ENCODE measurements around the gene CC2D1A. TPM values are rescaled to one million over a fixed set of nuclear protein-coding genes. Genes with fewer than 3 reads are reported as not detected.

Gene CC2D1A
- total RNA-seq: 19.2 TPM

DNA sequence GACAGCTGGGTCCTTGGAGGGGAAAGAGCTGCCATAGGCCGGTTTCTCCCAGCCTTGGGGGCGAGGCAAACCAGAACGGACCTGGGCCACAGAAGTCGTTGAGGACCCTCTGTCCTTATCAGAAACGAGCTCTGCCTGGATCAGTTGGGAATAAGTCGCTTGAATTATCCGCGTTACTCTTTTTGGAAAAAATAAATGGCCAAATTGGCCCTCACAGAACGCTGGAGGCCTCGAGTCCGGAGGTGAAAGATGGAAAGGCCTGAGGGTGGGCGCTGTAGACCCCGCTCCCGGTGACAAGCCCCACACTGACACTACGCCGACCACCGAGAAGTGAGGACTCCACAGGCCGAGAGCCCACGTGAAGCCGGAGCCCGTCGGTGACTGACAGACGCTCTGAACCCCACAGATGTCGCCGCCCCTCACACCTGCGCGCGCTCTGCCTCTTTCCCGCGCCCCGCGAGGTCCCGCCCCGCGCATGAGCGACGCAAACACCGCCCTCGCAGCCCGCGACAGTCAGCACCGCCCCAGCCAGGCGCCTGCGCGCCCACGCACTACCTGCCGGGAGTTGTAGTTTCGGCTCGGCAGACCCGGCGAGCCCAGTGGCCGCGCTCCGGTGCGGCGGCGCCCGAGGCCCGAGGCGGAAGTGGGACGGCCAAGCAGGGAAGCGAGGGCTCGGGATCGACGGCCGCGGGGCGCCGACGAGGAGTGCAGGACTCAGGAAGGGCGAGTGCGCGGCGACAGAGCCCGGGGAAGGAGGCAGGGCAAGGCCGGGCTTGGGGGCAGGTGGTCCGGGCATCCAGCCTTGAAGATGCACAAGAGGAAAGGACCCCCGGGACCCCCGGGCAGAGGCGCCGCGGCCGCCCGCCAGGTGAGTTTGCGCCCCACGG, at the start of gene CC2D1A, which contains the start of gene BRME1:
Gene CC2D1A, plus strand, starts transcription at position 568 of the 887 bp plus-strand sequence. Its CDS starts 241 bp downstream, at position 809.
Gene BRME1, minus strand, starts transcription at position 484 of the 887 bp plus-strand sequence. CDS start 1,225 bp downstream, outside the sequence.

GRCh38 chr19:13876834-13877233, 29.2 kb upstream of the CC2D1A start, which contains the start of gene NANOS3:
Gene NANOS3, plus strand, starts transcription at chr19:13877134. Its CDS starts 115 bp downstream, at chr19:13877249.

GRCh38 chr19:13938301-13939064, 32.5 kb downstream of the CC2D1A start, which contains the start of gene PODNL1:
Gene PODNL1, minus strand, starts transcription at chr19:13938417. Its CDS starts 236 bp downstream, at chr19:13938181.

GRCh38 chr19:13952154-13952930, 46.3 kb downstream of the CC2D1A start, which contains the start of gene DCAF15:
Gene DCAF15, plus strand, starts transcription at chr19:13952509. Its CDS starts 4 bp downstream, at chr19:13952513.

Other genes starting within 250 kb of the CC2D1A start
- gene MRI1, start 141.7 kb upstream of the CC2D1A start, total RNA-seq: 57.1 TPM
- gene C19orf53, start 131.7 kb upstream of the CC2D1A start, total RNA-seq: 41.0 TPM
- gene ZSWIM4, start 110.8 kb upstream of the CC2D1A start, total RNA-seq: 29.1 TPM
- 1.0 TPM for gene NANOS3, start 29.1 kb upstream of the CC2D1A start, total RNA-seq
- gene BRME1, start 84 bp upstream of the CC2D1A start, total RNA-seq: 5.5 TPM
- gene PODNL1, start 32.2 kb downstream of the CC2D1A start, total RNA-seq: 3.3 TPM
- gene DCAF15, start 46.3 kb downstream of the CC2D1A start, total RNA-seq: 11.7 TPM
- 10.4 TPM for gene RFX1, start 100.1 kb downstream of the CC2D1A start, total RNA-seq
- not detected for gene RLN3, start 121.9 kb downstream of the CC2D1A start, total RNA-seq
- gene IL27RA, start 125.6 kb downstream of the CC2D1A start, total RNA-seq: 3.2 TPM
- gene PALM3, start 155.9 kb downstream of the CC2D1A start, total RNA-seq: 0.60 TPM
- gene MISP3, start 166.6 kb downstream of the CC2D1A start, total RNA-seq: 0.71 TPM
- not detected for gene C19orf67, start 179.6 kb downstream of the CC2D1A start, total RNA-seq
- 31.8 TPM for gene SAMD1, start 184.6 kb downstream of the CC2D1A start, total RNA-seq
- 61.7 TPM for gene PRKACA, start 211.6 kb downstream of the CC2D1A start, total RNA-seq
- gene ASF1B, start 230.4 kb downstream of the CC2D1A start, total RNA-seq: 8.1 TPM